HepG2 (cell line): ENCODE measurements around the gene CTTNBP2NL. TPM values are rescaled to one million over a fixed set of nuclear protein-coding genes. Genes with fewer than 3 reads are reported as not detected.
A peak's percentile ranks its signal among the peaks of the same experiment; 100 is the strongest.

Experiments used
- ATM ChIP-seq: fragments of 450-650 bp; IDR thresholded peaks from 2 replicates; pipeline ENCODE4 v1.7.1; 2017; ENCODE audit warnings: mild to moderate bottlenecking, borderline replicate concordance
- EED ChIP-seq: sonication (generic); formaldehyde crosslinking; IDR thresholded peaks from 2 replicates; pipeline ENCODE4 v1.5.0; 2020; ENCODE audit warnings: mild to moderate bottlenecking, missing genetic modification reagents
- ELF1 ChIP-seq: sonication (generic); formaldehyde crosslinking; IDR thresholded peaks from 2 replicates; pipeline ENCODE4 v1.4.0; 2020; ENCODE audit warnings: missing genetic modification reagents
- KAT7 ChIP-seq: IDR thresholded peaks from 2 replicates; pipeline ENCODE4 v1.6.1; 2018; ENCODE audit warnings: borderline replicate concordance, missing compliant biosample characterization
- MAX ChIP-seq: IDR thresholded peaks from 2 replicates; pipeline ENCODE4 v1.6.1; 2012; ENCODE audit warnings: inconsistent platforms
- MAZ ChIP-seq, 2 experiments: sonication (generic) in 1 of 2; formaldehyde crosslinking in 1 of 2; IDR thresholded peaks; 2 replicates each; pipeline versions ENCODE4 v1.5.0 to v1.6.1; 2012 to 2020; ENCODE audit warnings: low read depth in 2 of 2, mild to moderate bottlenecking in 2 of 2, borderline replicate concordance in 1 of 2, improper control_type of control experiment in 1 of 2, low read length in 1 of 2, missing genetic modification reagents in 1 of 2, moderate library complexity in 1 of 2
- PHF8 ChIP-seq: sonication (generic); formaldehyde crosslinking; IDR thresholded peaks from 2 replicates; pipeline ENCODE4 v1.5.0; 2020; ENCODE audit warnings: missing genetic modification reagents
- POGZ ChIP-seq: sonication (generic); formaldehyde crosslinking; IDR thresholded peaks from 2 replicates; pipeline ENCODE4 v1.4.0; 2020; ENCODE audit warnings: mild to moderate bottlenecking, missing genetic modification reagents
- RARG ChIP-seq: sonication (generic); formaldehyde crosslinking; IDR thresholded peaks from 2 replicates; pipeline ENCODE4 v1.4.0; 2020; ENCODE audit warnings: low read depth, mild to moderate bottlenecking, missing genetic modification reagents
- SP2 ChIP-seq: sonication (generic); formaldehyde crosslinking; IDR thresholded peaks from 2 replicates; pipeline ENCODE4 v1.5.1; 2020; ENCODE audit warnings: mild to moderate bottlenecking, missing genetic modification reagents
- TAF1 ChIP-seq: sonication (generic); formaldehyde crosslinking; IDR thresholded peaks from 2 replicates; pipeline ENCODE4 v1.4.0; 2020; ENCODE audit warnings: missing genetic modification reagents
- ZFP82 ChIP-seq: sonication (generic); formaldehyde crosslinking; IDR thresholded peaks from 2 replicates; pipeline ENCODE4 v1.5.1; 2020; ENCODE audit warnings: mild to moderate bottlenecking, missing genetic modification reagents, borderline replicate concordance
- ZFYVE20 ChIP-seq: sonication (generic); formaldehyde crosslinking; IDR thresholded peaks from 2 replicates; pipeline ENCODE4 v1.8.0; 2023; ENCODE audit warnings: low read depth, mild to moderate bottlenecking, moderate library complexity, missing genetic modification reagents, borderline replicate concordance
- ZNF17 ChIP-seq: sonication (generic); formaldehyde crosslinking; IDR thresholded peaks from 2 replicates; pipeline ENCODE4 v1.5.0; 2020; ENCODE audit warnings: mild to moderate bottlenecking, missing genetic modification reagents
- ZNF24 ChIP-seq: fragments of 450-650 bp; IDR thresholded peaks from 2 replicates; pipeline ENCODE4 v1.6.1; 2017; ENCODE audit warnings: antibody characterized with exemption, mild to moderate bottlenecking
- ZNF317 ChIP-seq: sonication (generic); formaldehyde crosslinking; IDR thresholded peaks from 2 replicates; pipeline ENCODE4 v1.5.0; 2020; ENCODE audit warnings: mild to moderate bottlenecking, missing genetic modification reagents
- ZNF331 ChIP-seq: sonication (generic); formaldehyde crosslinking; IDR thresholded peaks from 2 replicates; pipeline ENCODE4 v1.4.0; 2020; ENCODE audit warnings: missing genetic modification reagents
- ZNF556 ChIP-seq: sonication (generic); formaldehyde crosslinking; IDR thresholded peaks from 2 replicates; pipeline ENCODE4 v1.4.0; 2020; ENCODE audit warnings: mild to moderate bottlenecking, missing genetic modification reagents, borderline replicate concordance
- ZNF7 ChIP-seq: IDR thresholded peaks from 2 replicates; pipeline ENCODE4 v1.6.1; 2016; ENCODE audit warnings: missing biosample characterization, missing genetic modification reagents
- ZNF768 ChIP-seq: sonication (generic); formaldehyde crosslinking; IDR thresholded peaks from 2 replicates; pipeline ENCODE4 v1.4.0; 2020; ENCODE audit warnings: missing genetic modification reagents
- ZNF790 ChIP-seq: sonication (generic); formaldehyde crosslinking; IDR thresholded peaks from 2 replicates; pipeline ENCODE4 v1.8.0; 2022; ENCODE audit warnings: missing genetic modification reagents, mild to moderate bottlenecking, borderline replicate concordance
- polyA plus RNA-seq, 8 experiments: library from polyadenylated mRNA; depleted of rRNA in 3 of 8; stranded (reverse) in 7 of 8; unstranded in 1 of 8; fragments of >200 nt; fragmentation: Illumina TruSeq in 4 of 8; extraction: Trizol in 4 of 8; gene quantifications; 2 replicates each; pipeline versions ENCODE4 v1.2.1 to v1.2.3, GENCODE V29; 2011 to 2016; ENCODE audit warnings: low read depth in 4 of 8, missing spikeins in 1 of 8, mixed read lengths in 1 of 8; ENCODE audit not compliant: insufficient read depth in 1 of 8
- total RNA-seq, 5 experiments: library from RNA; depleted of rRNA; stranded (reverse); fragments of >200 nt; fragmentation: Illumina TruSeq; extraction: Trizol; gene quantifications; 2 replicates each; pipeline ENCODE4 v1.2.3, GENCODE V29; 2016; ENCODE audit warnings: low read depth in 1 of 5
- TF ChIP-seq, protein P1 (sequence below): sonication (generic); formaldehyde crosslinking; IDR thresholded peaks from 2 replicates; pipeline ENCODE4 v1.9.0; 2021; ENCODE audit warnings: mild to moderate bottlenecking, missing genetic modification reagents
- TF ChIP-seq, protein P2 (sequence below): sonication (generic); formaldehyde crosslinking; IDR thresholded peaks from 2 replicates; pipeline ENCODE4 v1.5.0; 2020; ENCODE audit warnings: mild to moderate bottlenecking, missing genetic modification reagents, moderate library complexity

CTTNBP2NL gene
- total and polyA plus RNA-seq, 2 of the 13 experiments (the other 11 are each of a cell fraction or from before 2014, with no cell fraction given) = 2.1 to 4.1 TPM

DNA sequence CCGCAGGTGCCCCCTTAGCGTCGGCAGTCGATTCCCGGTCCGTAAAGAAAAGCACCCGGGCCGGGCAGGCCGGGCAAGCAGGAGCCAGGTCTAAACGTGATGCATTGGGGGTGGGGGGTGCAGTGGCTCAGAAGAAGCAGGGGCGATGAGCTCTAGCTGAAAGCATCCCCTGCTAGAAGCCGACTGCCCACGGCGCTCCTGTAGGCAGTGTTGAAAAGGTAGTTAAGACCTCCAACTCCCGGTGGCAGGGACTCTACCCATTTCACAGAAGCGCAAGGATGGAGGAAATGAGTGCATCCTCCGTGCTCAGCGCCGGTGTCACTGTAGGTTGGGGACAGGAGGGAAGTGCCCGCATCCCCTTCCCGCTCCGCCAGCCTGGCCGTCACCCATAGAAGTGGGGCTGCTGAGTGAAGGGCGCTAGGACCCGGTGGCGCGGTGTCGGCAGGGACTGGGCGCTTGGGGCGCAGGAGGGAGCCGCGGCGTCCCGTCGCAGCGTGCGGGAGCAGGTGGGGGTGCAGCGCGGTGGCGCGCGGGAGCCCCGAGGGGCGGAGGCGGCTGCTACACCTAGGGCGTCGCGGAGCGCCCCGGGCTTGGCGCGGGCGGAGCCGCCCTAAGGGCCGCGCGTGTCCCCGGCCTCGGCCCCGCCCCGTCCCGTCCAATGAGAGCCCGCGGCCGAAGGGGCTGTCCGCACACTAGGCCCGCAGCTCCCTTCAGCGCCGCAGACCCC, 112.4 kb downstream of the CTTNBP2NL start, which contains the start of gene WNT2B (continued):
- TF ChIP-seq, protein P1, sequence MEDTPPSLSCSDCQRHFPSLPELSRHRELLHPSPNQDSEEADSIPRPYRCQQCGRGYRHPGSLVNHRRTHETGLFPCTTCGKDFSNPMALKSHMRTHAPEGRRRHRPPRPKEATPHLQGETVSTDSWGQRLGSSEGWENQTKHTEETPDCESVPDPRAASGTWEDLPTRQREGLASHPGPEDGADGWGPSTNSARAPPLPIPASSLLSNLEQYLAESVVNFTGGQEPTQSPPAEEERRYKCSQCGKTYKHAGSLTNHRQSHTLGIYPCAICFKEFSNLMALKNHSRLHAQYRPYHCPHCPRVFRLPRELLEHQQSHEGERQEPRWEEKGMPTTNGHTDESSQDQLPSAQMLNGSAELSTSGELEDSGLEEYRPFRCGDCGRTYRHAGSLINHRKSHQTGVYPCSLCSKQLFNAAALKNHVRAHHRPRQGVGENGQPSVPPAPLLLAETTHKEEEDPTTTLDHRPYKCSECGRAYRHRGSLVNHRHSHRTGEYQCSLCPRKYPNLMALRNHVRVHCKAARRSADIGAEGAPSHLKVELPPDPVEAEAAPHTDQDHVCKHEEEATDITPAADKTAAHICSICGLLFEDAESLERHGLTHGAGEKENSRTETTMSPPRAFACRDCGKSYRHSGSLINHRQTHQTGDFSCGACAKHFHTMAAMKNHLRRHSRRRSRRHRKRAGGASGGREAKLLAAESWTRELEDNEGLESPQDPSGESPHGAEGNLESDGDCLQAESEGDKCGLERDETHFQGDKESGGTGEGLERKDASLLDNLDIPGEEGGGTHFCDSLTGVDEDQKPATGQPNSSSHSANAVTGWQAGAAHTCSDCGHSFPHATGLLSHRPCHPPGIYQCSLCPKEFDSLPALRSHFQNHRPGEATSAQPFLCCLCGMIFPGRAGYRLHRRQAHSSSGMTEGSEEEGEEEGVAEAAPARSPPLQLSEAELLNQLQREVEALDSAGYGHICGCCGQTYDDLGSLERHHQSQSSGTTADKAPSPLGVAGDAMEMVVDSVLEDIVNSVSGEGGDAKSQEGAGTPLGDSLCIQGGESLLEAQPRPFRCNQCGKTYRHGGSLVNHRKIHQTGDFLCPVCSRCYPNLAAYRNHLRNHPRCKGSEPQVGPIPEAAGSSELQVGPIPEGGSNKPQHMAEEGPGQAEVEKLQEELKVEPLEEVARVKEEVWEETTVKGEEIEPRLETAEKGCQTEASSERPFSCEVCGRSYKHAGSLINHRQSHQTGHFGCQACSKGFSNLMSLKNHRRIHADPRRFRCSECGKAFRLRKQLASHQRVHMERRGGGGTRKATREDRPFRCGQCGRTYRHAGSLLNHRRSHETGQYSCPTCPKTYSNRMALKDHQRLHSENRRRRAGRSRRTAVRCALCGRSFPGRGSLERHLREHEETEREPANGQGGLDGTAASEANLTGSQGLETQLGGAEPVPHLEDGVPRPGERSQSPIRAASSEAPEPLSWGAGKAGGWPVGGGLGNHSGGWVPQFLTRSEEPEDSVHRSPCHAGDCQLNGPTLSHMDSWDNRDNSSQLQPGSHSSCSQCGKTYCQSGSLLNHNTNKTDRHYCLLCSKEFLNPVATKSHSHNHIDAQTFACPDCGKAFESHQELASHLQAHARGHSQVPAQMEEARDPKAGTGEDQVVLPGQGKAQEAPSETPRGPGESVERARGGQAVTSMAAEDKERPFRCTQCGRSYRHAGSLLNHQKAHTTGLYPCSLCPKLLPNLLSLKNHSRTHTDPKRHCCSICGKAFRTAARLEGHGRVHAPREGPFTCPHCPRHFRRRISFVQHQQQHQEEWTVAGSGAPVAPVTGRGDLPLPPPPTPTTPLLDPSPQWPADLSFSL (CRISPR knock-in tag) = no peak; the same call in 1 of the 2 replicates
- TF ChIP-seq ATM = no peak
- 0 out of 2 replicates have a peak, but pooled peaks have one; percentile 12 for TF ChIP-seq PHF8 (CRISPR knock-in tag)
- TF ChIP-seq ELF1 (CRISPR knock-in tag) = no peak
- no peak for TF ChIP-seq KAT7 (CRISPR knock-in tag)
- TF ChIP-seq, protein P2, sequence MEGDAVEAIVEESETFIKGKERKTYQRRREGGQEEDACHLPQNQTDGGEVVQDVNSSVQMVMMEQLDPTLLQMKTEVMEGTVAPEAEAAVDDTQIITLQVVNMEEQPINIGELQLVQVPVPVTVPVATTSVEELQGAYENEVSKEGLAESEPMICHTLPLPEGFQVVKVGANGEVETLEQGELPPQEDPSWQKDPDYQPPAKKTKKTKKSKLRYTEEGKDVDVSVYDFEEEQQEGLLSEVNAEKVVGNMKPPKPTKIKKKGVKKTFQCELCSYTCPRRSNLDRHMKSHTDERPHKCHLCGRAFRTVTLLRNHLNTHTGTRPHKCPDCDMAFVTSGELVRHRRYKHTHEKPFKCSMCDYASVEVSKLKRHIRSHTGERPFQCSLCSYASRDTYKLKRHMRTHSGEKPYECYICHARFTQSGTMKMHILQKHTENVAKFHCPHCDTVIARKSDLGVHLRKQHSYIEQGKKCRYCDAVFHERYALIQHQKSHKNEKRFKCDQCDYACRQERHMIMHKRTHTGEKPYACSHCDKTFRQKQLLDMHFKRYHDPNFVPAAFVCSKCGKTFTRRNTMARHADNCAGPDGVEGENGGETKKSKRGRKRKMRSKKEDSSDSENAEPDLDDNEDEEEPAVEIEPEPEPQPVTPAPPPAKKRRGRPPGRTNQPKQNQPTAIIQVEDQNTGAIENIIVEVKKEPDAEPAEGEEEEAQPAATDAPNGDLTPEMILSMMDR (CRISPR knock-in tag) = peak; percentile 18; the same call in 1 of the 2 replicates
- TF ChIP-seq ZNF331 (CRISPR knock-in tag) = no peak
- no peak for TF ChIP-seq ZFP82 (CRISPR knock-in tag)
- TF ChIP-seq ZNF790 (CRISPR knock-in tag) = no peak
- peak; percentile 21; the same call in 1 of the 2 replicates for TF ChIP-seq ZNF768
- no peak for TF ChIP-seq POGZ (CRISPR knock-in tag)
- TF ChIP-seq MAX = peak; percentile 52; the same call in 1 of the 2 replicates
- TF ChIP-seq TAF1 = no peak
- no peak for TF ChIP-seq ZNF17 (CRISPR knock-in tag)
- no peak for TF ChIP-seq ZNF556 (CRISPR knock-in tag)
- no peak for TF ChIP-seq ZFYVE20 (CRISPR knock-in tag)
- TF ChIP-seq EED (CRISPR knock-in tag) = 0 out of 2 replicates have a peak, but pooled peaks have one; percentile 11
- no peak for TF ChIP-seq SP2 (CRISPR knock-in tag)
- no peak for TF ChIP-seq MAZ (IDR thresholded peaks at IDR 0.05; ENCODE audit: borderline replicate concordance, low read depth, low read length)
- 0 out of 2 replicates have a peak, but pooled peaks have one; percentile 20 for TF ChIP-seq MAZ (CRISPR knock-in tag; IDR thresholded peaks at IDR 0.05; ENCODE audit: low read depth)
- no peak for TF ChIP-seq ZNF317 (CRISPR knock-in tag)
- TF ChIP-seq ZNF7 (CRISPR knock-in tag) = no peak
- TF ChIP-seq ZNF24 = no peak
- no peak for TF ChIP-seq RARG (CRISPR knock-in tag)
